Motor neuron (in vitro differentiated cells): ENCODE data around the gene OR52K1. TPM values are rescaled to one million over a fixed set of nuclear protein-coding genes. Genes with fewer than 3 reads are reported as not detected.
A peak's percentile ranks its signal among the peaks of the same experiment; 100 is the strongest.
"Not testable (repeated sequence)": the region's sequence is repeated elsewhere in the genome, so short reads cannot be mapped to it uniquely, and the experiment has no call there.

Source experiments
- ATAC-seq, 8 experiments: fragments of 200-7000 bp; cut with Tn5 transposase; replicated peaks in 6 of 8; 2 replicates each; pipeline ENCODE4 v1.8.0; 2021; ENCODE audit warnings: mild to moderate bottlenecking in 8 of 8, moderate library complexity in 8 of 8
- H3K27ac ChIP-seq, 2 donors: fragments of 250-450 bp; sonication (Bioruptor Pico); 2 replicates each; pipeline ENCODE4 v1.9.0; 2021; ENCODE audit warnings: antibody characterized with exemption in 2 of 2, mild to moderate bottlenecking in 2 of 2, moderate library complexity in 1 of 2
- H3K4me1 ChIP-seq, 2 donors: fragments of 250-450 bp; sonication (Bioruptor Pico); replicated peaks in 1 of 2; 2 replicates each; pipeline ENCODE4 v1.6.1; 2021; ENCODE audit warnings: antibody characterized with exemption in 2 of 2, mild to moderate bottlenecking in 2 of 2, moderate library complexity in 1 of 2
- H3K4me3 ChIP-seq, 5 donors: fragments of 250-450 bp; sonication (Bioruptor Pico); 2 replicates each; pipeline ENCODE4 v1.9.0; 2021; ENCODE audit warnings: antibody characterized with exemption in 5 of 5, mild to moderate bottlenecking in 5 of 5, moderate library complexity in 4 of 5
- WGBS, 10 experiments: fragments of 450-650 bp; shearing (Covaris generic); methylation state at CpG; one replicate each; pipeline ENCODE4 v1.0.0; 2022; 5-methylcytosine and 5-hydroxymethylcytosine counted together
- in situ Hi-C, 9 experiments: fragments of 400-800 bp; cut with MboI; loops; one replicate each; pipeline ENCODE4 v1.15.0; 2021; ENCODE audit warnings: low sequenced_read_pairs in 9 of 9, low pct_unique_long_range_greater_than_20kb in 2 of 9; ENCODE audit not compliant: unreplicated experiment in 9 of 9
- total RNA-seq, 8 experiments: library from RNA; unstranded; fragments of 300-600 nt; gene quantifications; 2 replicates each; pipeline versions ENCODE4 v1.2.3 to v1.2.4, GENCODE V29; 2022

OR52K1 gene
- total RNA-seq, 8 experiments from 2014 or later, result 0.08 to 1.6 (median 0.19) TPM; not detected in 2

- Histone ChIP-seq H3K4me1 (peaks cover 2 to 6% of the 10 kb centered on the region in 2 donors), H3K27ac (no peak overlapping the region), H3K4me3 (no peak overlapping the region)
- ATAC-seq, result peak in 4 of 8 experiments; percentile 26 to 85 (median 57)
- WGBS, 10 experiments, result 0 to 92% (median 29%) methylated on average over 1 to 5 of the region's 5 CpGs
- in situ Hi-C loops, result no loop called here
Measured at GRCh38 chr11:4466131-4466870, 16.1 kb upstream of the OR52K1 start.

- peaks cover 2 to 6% of the 10 kb centered on the region in 2 donors for H3K4me1 ChIP-seq
- H3K27ac ChIP-seq, result no peak overlapping the region
- ATAC-seq, result peak in 2 of 8 experiments; percentile 6 to 9
- in situ Hi-C loops, result no loop called here
- H3K4me3 ChIP-seq, result no peak overlapping the region
Measured at GRCh38 chr11:4466871-4467442, 15.5 kb upstream of the OR52K1 start.

GRCh38 chr11:4467811-4468606 is 14.4 kb upstream of the OR52K1 start:
- Histone ChIP-seq H3K4me1 (peaks cover 2 to 6% of the 10 kb centered on the region in 2 donors), H3K27ac (no peak overlapping the region), H3K4me3 (no peak overlapping the region)
- 20 to 100% (median 38%) methylated on average over 1 to 2 of the region's 3 CpGs; no CpG with 5 or more reads in 3 of the 10 experiments for WGBS, 10 experiments
- in situ Hi-C loops, result no loop called here
- ATAC-seq, result peak in 1 of 8 experiments; percentile 29

- WGBS, 10 experiments, result 25 to 100% (median 73%) methylated on average over 1 of the region's 1 CpG; no CpG with 5 or more reads in 2 of the 10 experiments
- in situ Hi-C loops, result no loop called here
- peak in 1 of 8 experiments; percentile 73 for ATAC-seq
Measured at GRCh38 chr11:4479644-4480043, 2.8 kb upstream of the OR52K1 start.

GRCh38 chr11:4480577-4481239 is 1.7 kb upstream of the OR52K1 start:
- 0 to 80% (median 40%) methylated on average over 1 to 4 of the region's 4 CpGs; no CpG with 5 or more reads in 1 of the 10 experiments for WGBS, 10 experiments
- peak in 5 of 8 experiments; percentile 32 to 89 (median 57) for ATAC-seq

More at GRCh38 chr11:4479644-4480043, 2.8 kb upstream of the OR52K1 start:
- H3K4me1 ChIP-seq, result no peaks in the 10 kb centered on the region
- H3K4me3 ChIP-seq, result no peak overlapping the region
- H3K27ac ChIP-seq, result no peak overlapping the region

GRCh38 chr11:4481240-4481582 is 1.2 kb upstream of the OR52K1 start:
- ATAC-seq, result peak in 5 of 8 experiments; percentile 16 to 63 (median 41)
- Histone ChIP-seq H3K4me3 (no peak overlapping the region), H3K4me1 (no peaks in the 10 kb centered on the region), H3K27ac (no peak overlapping the region)
- in situ Hi-C loops, result no loop called here

More at GRCh38 chr11:4480577-4481239, 1.7 kb upstream of the OR52K1 start:
- H3K4me3 ChIP-seq, result no peak overlapping the region
- in situ Hi-C loops, result no loop called here
- H3K4me1 ChIP-seq, result no peaks in the 10 kb centered on the region
- H3K27ac ChIP-seq, result no peak overlapping the region

GRCh38 chr11:4484310-4484709 is 1.9 kb downstream of the OR52K1 start:
- Histone ChIP-seq H3K27ac (no peak overlapping the region), H3K4me3 (no peak overlapping the region), H3K4me1 (no peaks in the 10 kb centered on the region)
- ATAC-seq, result no peak
- 25 to 84% (median 60%) methylated on average over 1 to 4 of the region's 4 CpGs; no CpG with 5 or more reads in 1 of the 10 experiments for WGBS, 10 experiments
- in situ Hi-C loops, result no loop called here

GRCh38 chr11:4491405-4491804 is 9.0 kb downstream of the OR52K1 start:
- 20 to 100% (median 51%) methylated on average over 1 to 2 of the region's 2 CpGs for WGBS, 10 experiments
- H3K4me1 ChIP-seq, in situ Hi-C loops, H3K27ac ChIP-seq, ATAC-seq, H3K4me3 ChIP-seq: not testable (repeated sequence)

GRCh38 chr11:4491878-4492606 is 9.6 kb downstream of the OR52K1 start:
- Histone ChIP-seq H3K27ac (no peak overlapping the region), H3K4me3 (no peak overlapping the region), H3K4me1 (no peaks in the 10 kb centered on the region)
- in situ Hi-C loops, result no loop called here
- no peak for ATAC-seq
- 61 to 100% (median 82%) methylated on average over 1 to 4 of the region's 4 CpGs for WGBS, 10 experiments

GRCh38 chr11:4493480-4493818 is 11.0 kb downstream of the OR52K1 start:
- H3K4me1 ChIP-seq, result no peaks in the 10 kb centered on the region
- WGBS, 10 experiments, result 13 to 80% (median 33%) methylated on average over 1 to 5 of the region's 5 CpGs; no CpG with 5 or more reads in 3 of the 10 experiments
- peak in 1 of 8 experiments; percentile 23 for ATAC-seq
- no peak overlapping the region for H3K27ac ChIP-seq
- in situ Hi-C loops, result no loop called here
- H3K4me3 ChIP-seq, result no peak overlapping the region

GRCh38 chr11:4495487-4495886 is 13.0 kb downstream of the OR52K1 start:
- Histone ChIP-seq H3K4me1 (no peaks in the 10 kb centered on the region), H3K4me3 (no peak overlapping the region), H3K27ac (no peak overlapping the region)
- in situ Hi-C loops, result no loop called here
- 27 to 71% (median 61%) methylated on average over 1 to 7 of the region's 7 CpGs for WGBS, 10 experiments
- peak in 1 of 8 experiments; percentile 16 for ATAC-seq

GRCh38 chr11:4495986-4496385 is 13.5 kb downstream of the OR52K1 start:
- H3K4me1 ChIP-seq, result no peaks in the 10 kb centered on the region
- 31 to 76% (median 55%) methylated on average over 1 to 6 of the region's 6 CpGs; no CpG with 5 or more reads in 1 of the 10 experiments for WGBS, 10 experiments
- H3K27ac ChIP-seq, result no peak overlapping the region
- no peak for ATAC-seq
- no peak overlapping the region for H3K4me3 ChIP-seq
- in situ Hi-C loops, result no loop called here
